GM13976 (cell line): ENCODE results near the gene UBE3B.

Experiments
- DNase-seq: peaks from one replicate; pipeline ENCODE4 v3.0.0; 2012; ENCODE audit warnings: low spot score
- in situ Hi-C: fragments of 300-500 bp; cut with MboI; formaldehyde crosslinking; loops from one replicate; pipeline ENCODE4 v1.12.0; 2022; ENCODE audit warnings: low sequenced_read_pairs, mixed read lengths, inconsistent platforms; ENCODE audit not compliant: unreplicated experiment
- TF ChIP-seq, protein P1 (sequence below): IDR thresholded peaks from 2 replicates; pipeline ENCODE4 v1.5.1; 2012; ENCODE audit warnings: borderline replicate concordance, mild to moderate bottlenecking; ENCODE audit not compliant: insufficient read depth; ENCODE audit errors: extremely low read depth, missing control alignments, control extremely low read depth

Gene UBE3B

DNA sequence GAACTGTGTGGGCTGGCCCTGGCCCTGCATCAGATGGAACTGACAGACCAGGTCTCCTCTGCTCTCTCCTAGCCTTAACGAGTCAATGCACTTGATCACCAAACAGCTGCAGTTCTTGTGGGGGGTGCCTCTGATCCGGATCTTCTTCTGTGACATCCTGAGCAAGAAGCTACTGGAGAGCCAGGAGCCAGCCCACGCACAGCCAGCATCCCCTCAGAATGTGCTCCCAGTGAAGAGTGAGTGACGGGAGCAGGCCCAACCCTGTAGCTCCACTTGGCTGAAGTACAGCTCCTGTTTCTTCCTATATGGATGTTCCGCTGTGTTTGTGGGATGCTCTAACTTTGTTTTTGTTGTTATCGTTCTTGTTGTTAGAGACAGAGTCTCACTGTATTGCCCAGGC lies 23.9 kb downstream of the UBE3B start:
- no peak for DNase-seq
- in situ Hi-C loops, result no loop called here
- TF ChIP-seq, protein P1, sequence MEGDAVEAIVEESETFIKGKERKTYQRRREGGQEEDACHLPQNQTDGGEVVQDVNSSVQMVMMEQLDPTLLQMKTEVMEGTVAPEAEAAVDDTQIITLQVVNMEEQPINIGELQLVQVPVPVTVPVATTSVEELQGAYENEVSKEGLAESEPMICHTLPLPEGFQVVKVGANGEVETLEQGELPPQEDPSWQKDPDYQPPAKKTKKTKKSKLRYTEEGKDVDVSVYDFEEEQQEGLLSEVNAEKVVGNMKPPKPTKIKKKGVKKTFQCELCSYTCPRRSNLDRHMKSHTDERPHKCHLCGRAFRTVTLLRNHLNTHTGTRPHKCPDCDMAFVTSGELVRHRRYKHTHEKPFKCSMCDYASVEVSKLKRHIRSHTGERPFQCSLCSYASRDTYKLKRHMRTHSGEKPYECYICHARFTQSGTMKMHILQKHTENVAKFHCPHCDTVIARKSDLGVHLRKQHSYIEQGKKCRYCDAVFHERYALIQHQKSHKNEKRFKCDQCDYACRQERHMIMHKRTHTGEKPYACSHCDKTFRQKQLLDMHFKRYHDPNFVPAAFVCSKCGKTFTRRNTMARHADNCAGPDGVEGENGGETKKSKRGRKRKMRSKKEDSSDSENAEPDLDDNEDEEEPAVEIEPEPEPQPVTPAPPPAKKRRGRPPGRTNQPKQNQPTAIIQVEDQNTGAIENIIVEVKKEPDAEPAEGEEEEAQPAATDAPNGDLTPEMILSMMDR, result no peak

DNA sequence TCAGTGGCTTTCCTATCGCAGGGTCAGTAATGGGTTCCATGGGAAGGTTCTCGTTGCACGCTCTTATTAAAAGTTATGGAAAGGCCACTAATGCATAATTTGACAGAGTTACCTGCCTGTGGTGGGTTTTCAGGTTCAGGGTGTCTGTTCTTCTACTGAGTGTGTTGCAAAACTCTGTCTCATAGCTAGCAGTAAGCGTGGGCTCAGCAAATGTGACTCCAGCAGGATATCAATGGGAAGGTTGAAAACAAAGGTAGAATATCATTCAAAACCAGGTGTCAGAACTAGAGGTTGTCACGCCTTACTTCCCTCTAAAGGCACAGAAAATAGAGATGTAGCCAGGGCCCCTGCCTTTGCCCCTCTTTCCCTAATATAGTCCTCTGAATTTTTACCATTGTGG lies 24.9 kb downstream of the UBE3B start:
- in situ Hi-C loops, result no loop called here
- no peak for DNase-seq
- TF ChIP-seq, protein P1, result no peak

DNA sequence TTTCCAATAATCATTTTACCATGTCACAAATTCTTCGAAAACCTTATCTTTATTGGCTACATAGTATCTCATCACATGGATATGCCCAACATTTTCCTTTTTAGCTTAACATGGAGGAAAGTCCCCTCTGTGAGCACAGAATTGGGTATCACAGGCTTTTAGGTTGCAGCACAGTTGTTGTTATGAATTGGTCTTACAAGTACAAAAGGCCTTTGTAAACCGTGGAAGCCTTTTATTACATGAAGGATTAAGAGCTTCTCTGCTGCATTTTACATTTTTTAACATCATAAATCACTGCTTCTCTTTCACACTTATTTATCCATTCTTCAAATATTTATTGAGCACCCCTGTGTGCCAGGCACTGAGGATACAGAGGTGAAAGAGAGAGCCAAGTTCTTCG lies 26.2 kb downstream of the UBE3B start:
- TF ChIP-seq, protein P1, result no peak
- in situ Hi-C loops, result no loop called here
- DNase-seq, result no peak

DNA sequence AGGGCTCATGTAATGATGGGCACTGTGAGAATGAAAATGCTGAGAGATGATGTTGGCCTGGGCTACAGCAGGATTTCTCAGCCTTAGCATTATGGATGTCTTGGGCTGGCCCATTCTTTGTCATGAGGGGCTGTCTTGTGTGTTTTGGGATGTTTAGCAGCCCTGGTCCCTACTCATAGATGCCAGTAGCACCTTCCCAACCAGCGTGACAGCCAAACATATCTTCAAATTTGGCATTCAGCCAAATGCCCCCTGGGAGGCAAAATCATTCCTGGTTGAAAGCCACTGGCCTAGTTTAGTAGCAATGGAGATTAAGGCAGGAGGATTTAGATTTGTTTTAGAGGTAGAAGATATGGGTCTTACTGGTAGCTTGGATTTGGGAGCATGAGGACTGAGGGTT lies 26.6 kb downstream of the UBE3B start:
- no peak for DNase-seq
- in situ Hi-C loops, result no loop called here
- TF ChIP-seq, protein P1, result no peak

DNA sequence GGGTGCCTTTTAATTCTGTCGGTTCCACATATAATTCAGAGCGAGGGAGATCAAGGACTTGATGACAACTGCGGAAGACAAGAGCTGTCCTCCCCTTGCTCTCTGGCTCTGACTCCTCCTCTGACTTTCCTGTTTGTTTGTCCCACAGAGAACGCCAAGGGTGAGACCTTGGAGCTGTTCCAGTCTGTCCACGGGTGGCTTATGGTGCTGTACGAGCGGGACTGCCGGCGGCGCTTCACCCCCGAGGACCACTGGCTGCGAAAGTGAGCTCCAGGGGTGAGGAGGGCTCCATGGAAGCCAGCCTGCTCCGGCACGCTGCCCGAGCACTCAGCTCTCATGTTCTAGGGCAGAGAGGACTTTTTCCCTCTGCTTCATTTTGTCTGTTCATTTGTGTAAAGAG lies 32.8 kb downstream of the UBE3B start:
- TF ChIP-seq, protein P1, result no peak
- in situ Hi-C loops, result no loop called here
- no peak for DNase-seq

DNA sequence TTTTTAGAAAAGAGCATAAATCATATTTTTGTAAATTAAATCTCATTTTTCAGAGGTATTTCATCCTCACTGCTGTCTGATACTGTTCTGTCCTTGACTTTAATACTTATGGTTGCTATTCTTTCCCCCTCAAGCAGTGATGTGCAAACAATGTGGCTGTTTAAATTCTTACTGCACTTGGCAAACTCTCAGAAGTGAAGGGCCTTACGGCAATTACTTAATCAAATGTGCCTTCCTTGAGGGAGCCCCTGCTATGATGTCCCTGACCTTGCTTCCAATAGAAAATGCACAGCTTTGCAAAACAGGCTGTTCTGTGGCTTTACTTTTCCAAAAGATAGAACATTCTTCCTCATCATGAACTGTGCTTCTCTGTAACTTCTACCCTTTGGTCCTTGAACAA lies 35.2 kb downstream of the UBE3B start:
- TF ChIP-seq, protein P1, result no peak
- in situ Hi-C loops, result no loop called here
- no peak for DNase-seq

DNA sequence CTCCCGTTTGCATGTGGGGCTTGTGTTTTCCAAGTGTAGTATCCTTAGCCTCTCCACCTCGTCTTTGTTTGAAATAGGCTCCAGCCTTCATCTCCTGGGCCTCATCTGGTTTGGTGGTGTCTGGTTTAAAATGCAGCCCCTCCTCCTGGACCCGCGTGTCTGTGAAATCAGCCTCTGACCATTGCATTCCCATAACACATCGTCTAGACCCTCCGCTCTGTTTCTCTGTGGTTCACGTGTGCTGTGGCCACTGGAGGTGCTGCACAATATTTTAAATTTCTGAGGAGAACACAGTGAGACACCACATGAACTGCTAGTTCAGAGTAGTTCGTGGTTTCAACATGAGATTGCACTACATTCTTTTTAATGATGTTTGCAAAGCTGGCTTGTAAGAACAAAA lies 35.6 kb downstream of the UBE3B start:
- no peak for DNase-seq
- in situ Hi-C loops, result no loop called here
- TF ChIP-seq, protein P1, result no peak
